ENCODE data around the gene GSN. TPM values are rescaled to one million over a fixed set of nuclear protein-coding genes. Genes with fewer than 3 reads are reported as not detected.

GSN gene
- total RNA-seq, 2 experiments from 2014 or later, result 1.9 to 2.2 TPM

- ATAC-seq, result no peak
- H3K27me3 Mint-ChIP-seq, result peaks cover 16% of the 10 kb centered on the region
- H3K4me3 Mint-ChIP-seq, result no peak overlapping the region
- no peak for DNase-seq
- H3K9me3 Mint-ChIP-seq, result no peaks in the 10 kb centered on the region
- no peak for TF ChIP-seq CTCF (IDR thresholded peaks at IDR 0.05)
- H3K4me1 Mint-ChIP-seq (ENCODE audit: low read depth), result peaks cover 16% of the 10 kb centered on the region
- intact Hi-C loops (cut with micrococcal nuclease), result no loop called here
- no peaks in the 10 kb centered on the region for H3K36me3 Mint-ChIP-seq (ENCODE audit: low read depth)
- ChIA-PET POLR2A (interaction anchor here (0.7 kb wide), 1 partner anchor 21 kb away, joined by 3 read pairs; no protein-coding TSS in a partner anchor), CTCF (interaction anchor here (0.7 kb wide), 1 partner anchor 23 kb away, joined by 3 read pairs; no protein-coding TSS in a partner anchor)
- no peak overlapping the region for H3K27ac Mint-ChIP-seq
Measured at GRCh38 chr9:121296213-121297127, 28.5 kb downstream of the GSN start.

- intact Hi-C loops (cut with micrococcal nuclease), result no loop called here
- DNase-seq, result no peak
- no peak for TF ChIP-seq CTCF (IDR thresholded peaks at IDR 0.05)
- no peak for ATAC-seq
- Mint-ChIP-seq H3K4me1 (ENCODE audit: low read depth) (peaks cover 16% of the 10 kb centered on the region), H3K9me3 (no peaks in the 10 kb centered on the region), H3K36me3 (ENCODE audit: low read depth) (no peaks in the 10 kb centered on the region), H3K4me3 (no peak overlapping the region), H3K27ac (no peak overlapping the region), H3K27me3 (peaks cover 16% of the 10 kb centered on the region)
- ChIA-PET POLR2A (no interaction called here), CTCF (interaction anchor here (0.7 kb wide), 1 partner anchor 22 kb away, joined by 3 read pairs; no protein-coding TSS in a partner anchor)
Measured at GRCh38 chr9:121297389-121297788, 29.4 kb downstream of the GSN start.

- DNase-seq (no peak), ATAC-seq (no peak)
- no peak overlapping the region for H3K4me3 Mint-ChIP-seq
- intact Hi-C loops (cut with micrococcal nuclease), result no loop called here
- TF ChIP-seq CTCF (IDR thresholded peaks at IDR 0.05), result no peak
- H3K36me3 Mint-ChIP-seq (ENCODE audit: low read depth), result no peaks in the 10 kb centered on the region
- H3K9me3 Mint-ChIP-seq, result no peaks in the 10 kb centered on the region
- H3K4me1 Mint-ChIP-seq (ENCODE audit: low read depth), result peaks cover 16% of the 10 kb centered on the region
- CTCF ChIA-PET, result interaction anchor here (0.7 to 2.3 kb wide), 2 partner anchors 84 to 112 kb away, joined by 3 to 10 read pairs; no protein-coding TSS in a partner anchor
- POLR2A ChIA-PET, result no interaction called here
- peaks cover 16% of the 10 kb centered on the region for H3K27me3 Mint-ChIP-seq
- H3K27ac Mint-ChIP-seq, result no peak overlapping the region
Measured at GRCh38 chr9:121298016-121298538, 30.1 kb downstream of the GSN start.

GRCh38 chr9:121298689-121299466, 30.9 kb downstream of the GSN start:
- ChIA-PET POLR2A (interaction anchor here (0.6 to 0.8 kb wide), 3 partner anchors 11 to 42 kb away, joined by 3 read pairs; no protein-coding TSS in a partner anchor), CTCF (interaction anchor here (0.7 to 2.3 kb wide), 7 partner anchors 10 to 111 kb away, joined by 3 to 10 read pairs (median 4); no protein-coding TSS in a partner anchor)
- Mint-ChIP-seq H3K27me3 (peaks cover 16% of the 10 kb centered on the region), H3K9me3 (no peaks in the 10 kb centered on the region), H3K4me3 (peak overlapping the region; percentile 61), H3K27ac (no peak overlapping the region), H3K36me3 (ENCODE audit: low read depth) (no peaks in the 10 kb centered on the region), H3K4me1 (ENCODE audit: low read depth) (peaks cover 16% of the 10 kb centered on the region)
- intact Hi-C loops (cut with micrococcal nuclease), result no loop called here
- no peak for TF ChIP-seq CTCF (IDR thresholded peaks at IDR 0.05)
- DNase-seq, result no peak
- no peak for ATAC-seq

Data from activated CD8-positive, alpha-beta T cell treated with anti-CD3 and anti-CD28 coated beads for 36 hours (primary cell).